ENCODE results near the gene SKIC8.
"Not testable (repeated sequence)": the region's sequence is repeated elsewhere in the genome, so short reads cannot be mapped to it uniquely, and the experiment has no call there.

Gene SKIC8

DNA sequence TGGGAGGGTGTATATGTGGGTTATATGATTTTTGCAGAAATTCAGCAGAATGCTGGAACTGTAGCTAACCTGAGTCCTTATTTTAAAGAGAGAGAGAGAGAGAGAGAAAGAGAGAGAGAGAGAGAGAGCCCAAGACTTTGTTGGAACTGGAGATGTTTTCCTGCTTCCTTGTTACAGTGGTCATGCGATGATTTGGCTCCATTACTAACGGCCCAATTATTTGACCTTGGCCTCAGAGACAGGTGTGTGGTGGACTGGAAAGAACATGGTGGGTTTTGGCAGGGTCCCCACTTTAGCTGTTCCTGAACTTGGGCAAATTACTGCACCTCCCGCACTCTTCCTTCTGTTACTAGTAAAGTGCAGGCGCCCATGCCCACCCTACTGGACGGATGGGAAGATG is 50.3 kb downstream of the SKIC8 start:
- no peak for DNase-seq

DNA sequence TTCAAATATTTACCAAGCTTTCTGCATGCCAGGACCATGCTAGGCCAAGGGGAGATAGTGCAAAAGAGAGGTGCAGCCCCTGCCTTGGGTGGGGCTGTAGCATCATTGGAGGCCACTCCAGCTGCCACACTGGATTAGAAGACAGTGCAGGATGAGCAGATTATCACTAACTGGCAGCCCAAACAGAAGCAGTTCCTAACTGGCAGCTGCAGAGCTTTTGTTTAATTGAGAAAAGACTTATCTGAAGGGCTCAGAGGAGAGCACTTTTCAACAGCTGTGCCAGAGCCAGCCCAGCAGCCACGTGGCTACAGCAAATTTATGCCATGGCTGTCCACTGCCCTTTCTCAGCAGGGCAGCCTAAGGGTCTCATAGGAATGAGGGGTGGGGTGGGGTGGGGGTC is 51.5 kb downstream of the SKIC8 start:
- no peak for DNase-seq

DNA sequence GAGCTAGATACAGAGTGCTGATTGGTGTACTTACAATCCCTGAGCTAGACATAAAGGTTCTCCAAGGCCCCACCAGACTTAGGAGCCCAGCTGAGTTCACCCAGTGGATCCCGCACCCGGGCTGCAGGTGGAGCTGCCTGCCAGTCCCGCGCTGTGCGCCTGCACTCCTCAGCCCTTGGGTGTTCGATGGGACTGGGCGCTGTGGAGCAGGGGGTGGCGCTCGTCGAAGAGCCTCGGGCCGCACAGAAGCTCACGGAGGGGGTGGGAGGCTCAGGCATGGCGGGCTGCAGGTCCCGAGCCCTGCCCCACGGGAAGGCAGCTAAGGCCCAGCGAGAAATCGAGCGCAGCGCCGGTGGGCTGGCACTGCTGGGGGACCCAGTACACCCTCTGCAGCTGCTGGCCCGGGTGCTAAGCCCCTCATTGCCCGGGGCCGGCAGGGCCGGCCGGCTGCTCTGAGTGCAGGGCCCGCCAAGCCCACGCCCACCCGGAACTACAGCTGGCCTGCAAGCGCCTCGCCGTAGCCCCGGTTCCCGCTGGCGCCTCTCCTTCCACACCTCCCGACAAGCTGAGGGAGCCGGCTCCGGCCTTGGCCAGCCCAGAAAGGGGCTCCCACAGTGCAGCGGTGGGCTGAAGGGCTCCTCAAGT is 53.3 kb downstream of the SKIC8 start:
- DNase-seq: not testable (repeated sequence)

DNA sequence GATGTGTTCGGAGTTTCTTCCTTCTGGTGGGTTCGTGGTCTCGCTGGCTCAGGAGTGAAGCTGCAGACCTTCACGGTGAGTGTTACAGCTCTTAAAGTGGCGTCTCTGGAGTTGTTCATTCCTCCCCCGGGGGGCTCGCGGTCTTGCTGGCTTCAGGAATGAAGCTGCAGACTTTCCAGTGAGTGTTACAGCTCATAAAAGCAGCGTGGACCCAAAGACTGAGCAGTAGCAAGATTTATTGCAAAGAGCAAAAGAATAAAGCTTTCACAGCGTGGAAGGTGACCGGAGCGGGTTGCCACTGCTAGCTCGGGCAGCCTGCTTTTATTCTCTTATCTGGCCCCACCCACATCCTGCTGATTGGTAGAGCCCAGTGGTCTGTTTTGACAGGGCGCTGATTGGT is 54.0 kb downstream of the SKIC8 start:
- not testable (repeated sequence) for DNase-seq

DNA sequence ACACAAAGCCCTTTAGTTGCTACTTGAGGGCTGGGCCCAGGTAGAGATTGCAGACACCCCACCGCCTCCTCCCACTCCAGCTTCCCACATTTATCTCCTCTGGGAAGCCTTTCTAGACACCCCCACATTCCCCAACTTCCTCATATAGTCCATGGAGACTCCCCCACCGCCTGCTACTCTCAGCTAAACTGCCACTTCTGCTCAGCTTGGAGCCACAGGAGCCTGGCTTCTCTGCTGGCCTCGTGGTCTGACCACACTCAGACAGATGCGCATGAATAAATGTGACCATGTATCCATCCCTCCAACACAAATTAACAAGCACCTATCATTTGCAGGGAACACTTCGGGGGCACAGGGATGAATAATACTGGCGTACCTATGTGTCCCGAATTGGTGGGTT is 54.5 kb downstream of the SKIC8 start:
- no peak for DNase-seq

DNA sequence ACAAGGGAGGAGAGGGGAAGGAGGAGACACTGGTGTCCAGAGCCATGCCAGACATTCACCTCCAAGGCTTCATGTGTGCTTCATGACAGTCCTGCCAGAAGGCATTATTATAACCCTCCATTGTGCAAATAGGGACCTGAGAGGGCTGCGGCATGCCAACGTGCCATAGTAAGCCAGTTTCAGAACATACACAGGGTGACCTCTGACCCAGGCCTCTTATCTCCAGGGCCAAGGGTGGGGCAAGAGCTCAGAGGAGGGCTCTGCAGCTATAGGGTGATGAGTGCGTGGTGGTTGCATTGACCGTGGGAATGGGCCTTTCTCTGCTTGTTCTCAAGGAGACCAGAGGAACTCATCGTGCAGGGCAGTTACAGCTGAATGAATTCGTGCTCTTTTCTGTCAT is 55.3 kb downstream of the SKIC8 start:
- no peak for DNase-seq

DNA sequence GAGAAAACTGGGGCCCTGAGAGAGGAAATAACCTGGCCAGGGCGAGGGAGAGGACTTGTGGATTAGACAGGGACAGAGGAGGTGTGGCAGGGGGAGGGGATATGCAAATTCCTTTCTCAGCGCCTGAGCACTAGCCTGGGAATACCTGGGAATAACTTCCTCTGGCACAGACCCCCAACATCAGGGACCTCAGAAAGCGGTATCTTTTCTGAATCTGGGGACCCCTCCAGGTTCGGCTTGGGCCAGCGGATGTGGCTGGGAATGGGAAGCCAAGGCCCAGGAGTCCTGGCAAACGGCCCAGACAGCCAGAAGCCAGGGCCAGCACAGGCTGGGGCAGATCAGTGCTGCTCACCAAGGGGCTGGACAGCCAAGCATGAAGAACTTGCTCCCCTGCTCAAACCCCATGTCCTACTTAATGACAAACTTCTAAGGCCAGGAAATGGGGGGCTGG is 55.9 kb downstream of the SKIC8 start:
- no peak for DNase-seq

DNA sequence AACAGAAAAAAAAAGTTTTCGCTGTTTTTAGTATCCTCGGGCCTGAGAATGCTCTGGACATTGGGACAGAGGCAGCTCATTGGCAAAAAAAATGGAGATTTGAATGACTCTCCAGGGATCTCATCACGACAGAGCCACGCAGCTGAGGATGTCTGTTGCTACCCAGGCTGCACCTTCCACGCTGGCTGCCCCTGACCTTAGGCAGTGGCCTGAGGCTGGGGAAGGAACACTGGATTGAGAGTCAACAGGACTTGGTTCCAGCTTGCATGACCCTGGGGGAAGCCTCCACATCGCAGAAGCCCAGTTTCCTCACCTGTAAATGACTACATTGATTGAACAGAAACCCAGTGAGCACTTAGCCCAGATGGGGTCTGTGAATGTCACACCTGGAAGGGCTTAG is 56.4 kb downstream of the SKIC8 start:
- DNase-seq: no peak

DNA sequence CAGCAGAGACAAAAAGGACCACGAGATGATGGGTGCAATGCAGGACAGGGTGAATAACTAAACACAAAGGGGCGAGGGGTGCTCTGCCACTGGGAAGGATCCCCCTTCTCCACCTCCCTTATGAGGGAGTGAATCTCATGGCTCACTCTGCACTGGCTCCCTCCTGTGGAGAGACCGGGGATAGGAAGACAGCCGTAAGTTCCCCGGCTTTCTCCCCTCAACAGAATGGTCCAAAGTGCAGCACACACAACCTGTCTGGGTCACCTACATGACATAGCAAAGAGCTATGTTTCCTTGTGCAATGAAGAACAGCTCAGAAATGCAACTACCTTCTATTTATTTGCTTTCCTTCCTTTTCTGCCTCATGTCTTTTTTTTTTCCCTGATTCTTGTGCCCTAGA is 57.3 kb downstream of the SKIC8 start:
- peak; percentile 31 to 37 for DNase-seq

DNA sequence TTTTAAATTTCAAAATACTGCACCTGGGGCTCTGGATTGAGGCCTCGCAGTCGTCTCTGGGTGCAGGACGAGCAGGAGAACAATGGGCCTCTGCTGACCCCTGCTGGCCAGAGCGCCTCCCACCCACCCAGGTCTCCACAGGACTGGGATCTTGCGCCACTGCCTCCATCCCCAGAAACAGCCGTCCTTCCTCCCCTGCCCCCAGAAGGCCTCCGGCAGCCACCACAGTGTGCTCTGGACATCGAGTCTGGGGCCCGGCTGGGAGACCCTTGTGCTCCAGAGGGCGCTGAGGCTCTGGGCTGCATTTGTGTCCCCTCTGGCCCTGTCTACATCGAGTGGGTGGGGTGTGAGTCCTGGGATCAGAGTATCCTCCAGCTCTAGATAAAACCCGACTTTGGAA is 58.4 kb downstream of the SKIC8 start:
- peak; percentile 90 to 93 for DNase-seq

DNA sequence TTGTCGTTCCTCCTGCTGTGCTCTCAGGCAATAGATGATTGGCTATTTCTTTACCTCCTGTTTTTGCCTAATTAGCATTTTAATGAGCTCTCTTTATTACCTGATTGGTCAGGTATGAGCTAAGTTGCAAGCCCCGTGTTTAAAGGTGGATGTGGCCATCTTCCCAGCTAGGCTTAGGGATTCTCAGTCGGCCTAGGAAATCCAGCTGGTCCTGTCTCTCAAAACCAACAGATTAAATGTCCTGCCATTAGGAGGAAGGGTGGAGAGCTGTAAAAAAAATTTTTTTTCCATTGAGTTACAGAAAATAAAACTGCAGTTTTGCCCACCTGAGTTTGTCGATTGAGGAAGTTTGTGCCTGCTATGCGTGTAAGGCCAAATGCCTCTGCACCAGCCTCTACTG is 59.6 kb downstream of the SKIC8 start:
- no peak for DNase-seq

DNA sequence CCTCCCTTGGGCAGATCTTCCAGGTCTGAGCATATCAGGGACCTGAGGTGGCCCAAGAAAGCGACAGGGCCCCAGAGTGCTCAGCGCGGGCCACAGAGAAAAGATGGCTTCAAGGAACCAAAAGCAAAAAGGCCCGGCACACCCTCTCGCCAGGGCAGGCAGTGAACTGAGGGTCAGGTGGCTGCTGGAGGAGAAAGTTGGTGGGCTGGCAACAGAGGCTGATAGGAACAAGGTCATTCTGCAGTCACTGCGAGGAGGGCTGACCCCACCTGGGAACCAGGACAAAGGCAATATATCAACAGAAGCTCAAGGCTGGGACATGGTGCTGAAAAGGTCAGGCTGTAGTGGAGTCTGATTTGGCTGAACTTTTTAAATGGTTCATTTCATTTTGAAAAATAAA is 62.3 kb downstream of the SKIC8 start:
- DNase-seq: no peak

DNA sequence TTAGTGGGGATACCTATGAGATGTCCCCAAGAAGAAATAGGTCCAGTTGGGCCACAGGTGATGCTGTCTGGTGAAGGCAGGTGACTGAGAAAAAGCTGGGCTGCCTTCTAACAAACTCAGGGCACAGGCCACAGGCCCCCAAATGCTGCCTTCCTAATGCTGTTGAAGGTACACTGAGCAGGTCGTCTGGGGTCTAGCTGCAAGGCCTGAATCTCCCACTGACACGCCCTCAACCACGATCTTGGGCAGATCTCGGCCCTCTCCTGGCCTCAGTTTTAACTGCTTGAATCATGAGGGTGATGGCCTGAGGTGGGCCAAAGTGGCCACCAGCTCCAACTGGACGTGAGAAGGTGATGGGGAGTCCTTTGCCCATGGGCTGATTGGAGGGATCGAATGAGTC is 62.9 kb downstream of the SKIC8 start:
- no peak for DNase-seq

DNA sequence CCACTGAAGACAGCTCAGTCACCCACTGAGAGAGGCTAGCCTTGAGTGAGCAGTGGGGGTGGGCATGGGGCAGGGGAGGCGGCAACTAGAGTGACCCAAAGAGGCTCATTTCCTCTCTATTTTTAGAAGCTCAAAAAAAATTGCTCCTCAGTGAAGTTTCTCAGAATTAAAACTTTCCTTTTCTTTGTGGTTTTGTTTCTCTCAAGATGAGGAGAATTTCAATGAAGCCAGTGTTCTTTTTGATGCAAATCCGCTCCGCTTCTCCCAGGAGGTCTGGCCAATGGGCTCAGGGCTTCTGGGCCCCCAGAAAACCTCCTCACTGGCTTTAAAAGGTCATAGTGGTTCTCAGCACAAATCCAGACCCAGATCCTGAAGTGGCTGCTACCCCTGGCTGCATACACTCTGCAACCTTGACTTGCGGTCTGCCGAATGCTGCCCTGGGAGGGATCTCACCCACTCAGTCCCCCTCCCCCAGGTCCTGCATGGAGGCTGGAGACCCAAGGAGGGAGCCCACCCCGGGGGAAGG is 64.8 kb downstream of the SKIC8 start, which contains the start of gene ACSBG1:
Gene ACSBG1 (minus strand): TSS at position 51 of the 526 bp plus-strand sequence. CDS start 64 bp downstream, outside the sequence.
- no peak for DNase-seq

DNA sequence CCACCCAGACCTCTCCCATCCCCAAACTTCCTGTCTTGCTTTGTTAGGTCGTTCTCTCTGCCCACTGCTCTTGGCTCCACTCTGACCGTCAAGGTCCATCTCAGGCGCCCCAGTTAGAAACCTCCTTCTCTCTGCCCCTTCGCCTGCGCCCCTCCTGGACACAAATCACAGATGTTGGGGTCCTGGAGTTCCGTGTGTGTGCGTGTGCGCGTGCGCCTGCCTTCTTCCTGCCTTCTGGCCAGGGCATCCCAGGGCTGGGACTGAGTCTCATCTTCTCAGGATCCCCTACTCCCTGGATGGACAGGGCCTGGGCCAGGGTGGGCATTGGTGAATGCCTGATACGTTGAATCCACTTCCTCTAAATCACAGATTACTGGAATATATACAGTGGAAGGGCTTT is 65.9 kb downstream of the SKIC8 start:
- no peak for DNase-seq
